Neuronal stem cell (in vitro differentiated cells): ENCODE measurements around the gene SCRT2.
"Not testable (repeated sequence)": the region's sequence is repeated elsewhere in the genome, so short reads cannot be mapped to it uniquely, and the experiment has no call there.

Source experiments
- DNase-seq: peaks from one replicate; pipeline ENCODE4 v3.0.0-alpha.2; 2013; ENCODE audit warnings: low spot score
- H2AFZ ChIP-seq: one replicate; pipeline ENCODE4 v1.6.1; 2013; ENCODE audit warnings: mild to moderate bottlenecking, low read length, inconsistent platforms
- H2AK5ac ChIP-seq: 2 replicates; pipeline ENCODE4 v1.6.1; 2013; ENCODE audit warnings: low read depth, mild to moderate bottlenecking, inconsistent platforms, low read length, moderate library complexity, mixed read lengths
- H2BK120ac ChIP-seq: 2 replicates; pipeline ENCODE4 v1.6.1; 2013; ENCODE audit warnings: low read depth, mild to moderate bottlenecking, inconsistent platforms, low read length, moderate library complexity, mixed read lengths
- H2BK12ac ChIP-seq: one replicate; pipeline ENCODE4 v1.6.1; 2013; ENCODE audit warnings: low read length, inconsistent platforms
- H2BK15ac ChIP-seq: 2 replicates; pipeline ENCODE4 v1.6.1; 2013; ENCODE audit warnings: mild to moderate bottlenecking, low read length, inconsistent platforms, mixed read lengths
- H2BK5ac ChIP-seq: one replicate; pipeline ENCODE4 v1.6.1; 2013; ENCODE audit warnings: inconsistent platforms, mild to moderate bottlenecking, low read length, moderate library complexity
- H3K14ac ChIP-seq: one replicate; pipeline ENCODE4 v1.6.1; 2013; ENCODE audit warnings: low read length, inconsistent platforms
- H3K18ac ChIP-seq: 2 replicates; pipeline ENCODE4 v1.6.1; 2013; ENCODE audit warnings: low read length, inconsistent platforms
- H3K23ac ChIP-seq: 2 replicates; pipeline ENCODE4 v1.6.1; 2013; ENCODE audit warnings: low read depth, mild to moderate bottlenecking, mixed read lengths, low read length, inconsistent platforms; ENCODE audit not compliant: poor library complexity
- H3K27ac ChIP-seq: replicated peaks from 3 replicates; pipeline ENCODE4 v1.5.1; 2013; ENCODE audit warnings: low read length, inconsistent platforms
- H3K27me3 ChIP-seq, 3 experiments: 2 replicates each; pipeline ENCODE4 v1.6.1; 2013; ENCODE audit warnings: low read length in 3 of 3, mild to moderate bottlenecking in 2 of 3, inconsistent platforms in 1 of 3, low read depth in 1 of 3, mixed read lengths in 1 of 3, moderate library complexity in 1 of 3; ENCODE audit not compliant: control insufficient read depth in 3 of 3, insufficient read depth in 3 of 3
- H3K36me3 ChIP-seq, 2 donors: replicated peaks in 1 of 2; 2 replicates each; pipeline ENCODE4 v1.6.1; 2013; ENCODE audit warnings: low read length in 2 of 2; ENCODE audit not compliant: control insufficient read depth in 2 of 2, insufficient read depth in 2 of 2
- H3K4ac ChIP-seq: 2 replicates; pipeline ENCODE4 v1.6.1; 2013; ENCODE audit warnings: inconsistent platforms, mild to moderate bottlenecking, low read length, moderate library complexity
- H3K4me1 ChIP-seq, 2 donors: 1 replicate in 1 of 2; 2 replicates in 1 of 2; pipeline ENCODE4 v1.6.1; 2013; ENCODE audit warnings: low read length in 2 of 2, low read depth in 1 of 2; ENCODE audit not compliant: control insufficient read depth in 2 of 2, insufficient read depth in 1 of 2
- H3K4me2 ChIP-seq: one replicate; pipeline ENCODE4 v1.6.1; 2013; ENCODE audit warnings: mild to moderate bottlenecking, low read length, inconsistent platforms; ENCODE audit not compliant: insufficient read depth, poor library complexity, severe bottlenecking
- H3K4me3 ChIP-seq, 2 donors: 2 replicates each; pipeline ENCODE4 v1.5.1; 2013; ENCODE audit warnings: low read length in 2 of 2, mild to moderate bottlenecking in 2 of 2, inconsistent platforms in 1 of 2, moderate library complexity in 1 of 2
- H3K79me1 ChIP-seq: one replicate; pipeline ENCODE4 v1.6.1; 2013; ENCODE audit warnings: low read depth, mild to moderate bottlenecking, inconsistent platforms, low read length, moderate library complexity
- H3K9ac ChIP-seq: one replicate; pipeline ENCODE4 v1.6.1; 2013; ENCODE audit warnings: mild to moderate bottlenecking, low read depth, low read length, inconsistent platforms; ENCODE audit not compliant: poor library complexity
- H3K9me3 ChIP-seq, 2 donors: replicated peaks in 1 of 2; 2 replicates each; pipeline versions ENCODE3 to v1.6.1; 2013; ENCODE audit warnings: low read length in 2 of 2, mild to moderate bottlenecking in 2 of 2, inconsistent platforms in 1 of 2, low read depth in 1 of 2, mixed read lengths in 1 of 2, moderate library complexity in 1 of 2; ENCODE audit not compliant: control insufficient read depth in 2 of 2, insufficient read depth in 1 of 2
- H4K8ac ChIP-seq: one replicate; pipeline ENCODE4 v1.6.1; 2013; ENCODE audit warnings: low read depth, mild to moderate bottlenecking, inconsistent platforms, low read length, moderate library complexity
- H4K91ac ChIP-seq: one replicate; pipeline ENCODE4 v1.6.1; 2013; ENCODE audit warnings: low read length, low read depth, mild to moderate bottlenecking, inconsistent platforms; ENCODE audit not compliant: poor library complexity
- WGBS, 2 donors: extraction: QIAGEN DNeasy Blood & Tissue Kit; methylation state at CpG; one replicate each; pipeline ENCODE4 v1.1.7; 2013; ENCODE audit warnings: missing lambda C conversion rate in 2 of 2, mixed read lengths in 1 of 2; ENCODE audit not compliant: insufficient read length in 2 of 2, insufficient replicate concordance in 1 of 2; ENCODE audit errors: extremely low coverage in 2 of 2; 5-methylcytosine and 5-hydroxymethylcytosine counted together

Gene SCRT2

DNA sequence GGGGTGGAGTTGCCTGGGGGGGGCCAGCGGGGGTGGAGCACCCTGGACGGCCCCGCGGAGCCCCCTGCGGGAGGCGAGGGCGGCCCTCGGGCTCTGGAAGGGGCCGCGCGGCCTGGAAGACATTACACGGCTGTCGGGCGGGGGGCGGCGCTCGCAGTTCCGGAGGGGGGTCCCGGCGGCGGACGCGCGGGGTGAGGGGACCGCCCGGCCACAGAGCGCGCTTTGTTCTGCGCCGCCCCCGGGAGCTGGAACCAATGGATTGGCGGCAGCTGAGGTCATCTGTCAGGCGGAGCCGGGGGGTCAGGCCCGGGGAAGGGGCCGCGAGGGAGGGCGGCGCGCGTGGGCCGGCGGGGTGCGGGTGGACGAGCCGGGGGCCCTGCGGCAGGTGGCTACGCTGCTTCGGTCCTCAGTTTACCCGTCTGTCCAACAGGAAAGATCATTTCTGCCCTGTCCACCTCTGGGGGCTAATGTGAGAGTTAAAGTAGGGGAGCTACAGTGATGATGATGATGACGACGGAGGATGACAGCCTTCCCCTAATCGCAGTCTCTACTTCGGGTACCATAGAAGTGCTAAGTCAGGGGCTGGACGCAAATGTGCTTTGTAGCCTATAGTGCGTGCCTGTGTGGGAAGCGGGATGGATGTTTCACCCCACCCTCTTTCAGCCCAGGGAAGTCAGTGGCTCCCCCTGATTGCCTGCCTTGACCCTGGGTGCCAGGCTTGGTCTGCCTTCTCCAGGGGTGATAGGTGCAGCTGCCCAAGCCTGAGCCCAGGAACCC, 33.0 kb downstream of the SCRT2 start:
- H2BK12ac ChIP-seq = no peak overlapping the region
- H3K9me3 ChIP-seq = peaks cover 0 to 2% of the 10 kb centered on the region in 2 donors
- H3K4me3 ChIP-seq = no peak overlapping the region
- H3K4me2 ChIP-seq = no peak overlapping the region
- no CpG with 5 or more reads among the region's 57 CpGs for WGBS, 2 donors
- H3K18ac ChIP-seq = no peak overlapping the region
- H3K23ac ChIP-seq = no peak overlapping the region
- no peak overlapping the region for H2BK15ac ChIP-seq
- no peak overlapping the region for H2BK120ac ChIP-seq
- no peaks in the 10 kb centered on the region for H3K79me1 ChIP-seq
- H2AK5ac ChIP-seq = peak overlapping the region; percentile 61
- H3K36me3 ChIP-seq = peaks cover 3 to 9% of the 10 kb centered on the region in 2 donors
- H3K9ac ChIP-seq = no peak overlapping the region
- H2BK5ac ChIP-seq = no peak overlapping the region
- H3K4ac ChIP-seq = no peak overlapping the region
- H3K27ac ChIP-seq = no peak overlapping the region
- H2AFZ ChIP-seq = peak overlapping the region; percentile 72
- no peak overlapping the region for H4K91ac ChIP-seq
- no peak overlapping the region for H4K8ac ChIP-seq
- no peaks in the 10 kb centered on the region for H3K4me1 ChIP-seq
- H3K27me3 ChIP-seq = peaks cover 0 to 2% (median 0%) of the 10 kb centered on the region in 3 experiments
- no peak overlapping the region for H3K14ac ChIP-seq
- no peak for DNase-seq

DNA sequence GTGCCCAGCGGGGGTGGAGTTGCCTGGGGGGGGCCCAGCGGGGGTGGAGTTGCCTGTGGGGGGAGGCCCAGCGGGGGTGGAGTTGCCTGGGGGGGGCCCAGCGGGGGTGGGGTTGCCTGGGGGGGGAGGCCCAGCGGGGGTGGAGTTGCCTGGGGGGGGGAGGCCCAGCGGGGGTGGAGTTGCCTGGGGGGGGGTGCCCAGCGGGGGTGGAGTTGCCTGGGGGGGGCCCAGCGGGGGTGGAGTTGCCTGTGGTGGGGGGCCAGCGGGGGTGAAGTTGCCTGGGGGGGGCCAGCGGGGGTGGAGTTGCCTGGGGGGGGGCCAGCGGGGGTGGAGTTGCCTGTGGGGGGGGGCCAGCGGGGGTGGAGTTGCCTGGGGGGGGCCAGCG, 33.6 kb downstream of the SCRT2 start:
- DNase-seq, H3K4me2 ChIP-seq, H2BK12ac ChIP-seq, H2AFZ ChIP-seq, H4K8ac ChIP-seq, H3K27me3 ChIP-seq, H3K9ac ChIP-seq, H3K9me3 ChIP-seq, H2BK120ac ChIP-seq, H3K14ac ChIP-seq, H3K79me1 ChIP-seq, H3K4ac ChIP-seq, H3K27ac ChIP-seq, H2AK5ac ChIP-seq, H3K18ac ChIP-seq, H3K36me3 ChIP-seq, H3K4me1 ChIP-seq, H3K4me3 ChIP-seq, H4K91ac ChIP-seq, H3K23ac ChIP-seq, H2BK5ac ChIP-seq, H2BK15ac ChIP-seq: not testable (repeated sequence)
- no CpG with 5 or more reads among the region's 13 CpGs for WGBS, 2 donors

- no peak for DNase-seq
- no peak overlapping the region for H3K9ac ChIP-seq
- no peak overlapping the region for H2BK120ac ChIP-seq
- no peak overlapping the region for H3K18ac ChIP-seq
- H3K27ac ChIP-seq = no peak overlapping the region
- no peak overlapping the region for H2BK5ac ChIP-seq
- peaks cover 0 to 6% (median 2%) of the 10 kb centered on the region in 3 experiments for H3K27me3 ChIP-seq
- no peak overlapping the region for H2BK12ac ChIP-seq
- H3K4me3 ChIP-seq = no peak overlapping the region
- H3K79me1 ChIP-seq = no peaks in the 10 kb centered on the region
- no peaks in the 10 kb centered on the region for H3K36me3 ChIP-seq
- H2BK15ac ChIP-seq = no peak overlapping the region
- H3K23ac ChIP-seq = no peak overlapping the region
- WGBS, 2 donors = no CpG with 5 or more reads among the region's 12 CpGs
- H2AFZ ChIP-seq = no peak overlapping the region
- no peak overlapping the region for H3K4ac ChIP-seq
- H3K4me2 ChIP-seq = no peak overlapping the region
- no peak overlapping the region for H4K8ac ChIP-seq
- H3K14ac ChIP-seq = no peak overlapping the region
- H4K91ac ChIP-seq = no peak overlapping the region
- no peaks in the 10 kb centered on the region for H3K4me1 ChIP-seq
- H2AK5ac ChIP-seq = no peak overlapping the region
- H3K9me3 ChIP-seq = no peaks in the 10 kb centered on the region
These were observed 34.1 kb downstream of the SCRT2 start for GRCh38 chr20:641516-641875.

GRCh38 chr20:640674-641515, 34.7 kb downstream of the SCRT2 start:
- Histone ChIP-seq H3K4me2 (no peak overlapping the region), H3K23ac (no peak overlapping the region), H3K9me3 (no peaks in the 10 kb centered on the region), H3K27ac (no peak overlapping the region), H2BK15ac (no peak overlapping the region), H2AK5ac (peak overlapping the region; percentile 25), H3K4me3 (peak overlapping the region in 1 of 2 donors; percentile 23), H3K36me3 (no peaks in the 10 kb centered on the region), H3K14ac (no peak overlapping the region), H3K4me1 (no peaks in the 10 kb centered on the region), H3K79me1 (no peaks in the 10 kb centered on the region), H4K8ac (no peak overlapping the region), H3K27me3 (peaks cover 0 to 12% (median 2%) of the 10 kb centered on the region in 3 experiments), H2AFZ (no peak overlapping the region), H2BK12ac (no peak overlapping the region), H2BK120ac (no peak overlapping the region), H3K18ac (peak overlapping the region; percentile 24), H2BK5ac (no peak overlapping the region), H4K91ac (no peak overlapping the region), H3K4ac (no peak overlapping the region), H3K9ac (no peak overlapping the region)
- no peak for DNase-seq
- WGBS, 2 donors = no CpG with 5 or more reads among the region's 11 CpGs
